SH-SY5Y (cell line): ENCODE measurements around the gene TTF1.

Experiments
- GATA2 ChIP-seq: IDR thresholded peaks from 2 replicates; pipeline ENCODE4 v1.6.1; 2011; ENCODE audit warnings: mild to moderate bottlenecking, low read depth, low read length
- GATA3 ChIP-seq: IDR thresholded peaks from 2 replicates; pipeline ENCODE4 v1.6.1; 2011; ENCODE audit warnings: low read depth, mild to moderate bottlenecking, low read length, moderate library complexity

- TF ChIP-seq GATA2 (no peak), GATA3 (no peak)
Measured at GRCh38 chr9:132418726-132419363, 12.2 kb upstream of the TTF1 start.
